ENCODE results near the gene HUWE1. TPM values are rescaled to one million over a fixed set of nuclear protein-coding genes. Genes with fewer than 3 reads are reported as not detected.

The HUWE1 gene
- total RNA-seq, 1 donor from 2014 or later = 225 TPM

GRCh38 chrX:53584891-53585290 is 101.6 kb downstream of the HUWE1 start:
- no peaks in the 10 kb centered on the region for H3K27me3 Mint-ChIP-seq (ENCODE audit: low read depth, unreplicated experiment)
- DNase-seq (ENCODE audit: low read depth) (no peak), FAIRE-seq (peak; percentile 26)
- Histone ChIP-seq H3K27ac (ENCODE audit: low read depth, low read length) (no peak overlapping the region), H2AFZ (ENCODE audit: low read depth, low read length) (no peak overlapping the region), H3K4me3 (ENCODE audit: insufficient read depth, low read depth, low read length) (no peak overlapping the region), H3K4me2 (ENCODE audit: low read length) (no peak overlapping the region), H4K20me1 (ENCODE audit: insufficient read depth, low read length) (peaks cover 5% of the 10 kb centered on the region), H3K27me3 (ENCODE audit: insufficient read depth, low read length) (no peaks in the 10 kb centered on the region), H3K9me3 (ENCODE audit: insufficient read depth, low read depth, low read length) (no peaks in the 10 kb centered on the region), H3K79me2 (ENCODE audit: insufficient read depth, low read length) (peaks cover 10% of the 10 kb centered on the region), H3K36me3 (ENCODE audit: insufficient read depth, low read length) (peaks cover 70% of the 10 kb centered on the region), H3K4me1 (ENCODE audit: insufficient read depth, low read length) (no peaks in the 10 kb centered on the region), H3K9ac (ENCODE audit: low read length) (no peak overlapping the region)
- no peak overlapping the region for H3K4me3 Mint-ChIP-seq (ENCODE audit: unreplicated experiment)
- no peaks in the 10 kb centered on the region for H3K9me3 Mint-ChIP-seq (ENCODE audit: unreplicated experiment)
- no peak for TF ChIP-seq EZH2 (IDR thresholded peaks at IDR 0.05; ENCODE audit: insufficient read depth, low read length)
- TF ChIP-seq, protein P1, sequence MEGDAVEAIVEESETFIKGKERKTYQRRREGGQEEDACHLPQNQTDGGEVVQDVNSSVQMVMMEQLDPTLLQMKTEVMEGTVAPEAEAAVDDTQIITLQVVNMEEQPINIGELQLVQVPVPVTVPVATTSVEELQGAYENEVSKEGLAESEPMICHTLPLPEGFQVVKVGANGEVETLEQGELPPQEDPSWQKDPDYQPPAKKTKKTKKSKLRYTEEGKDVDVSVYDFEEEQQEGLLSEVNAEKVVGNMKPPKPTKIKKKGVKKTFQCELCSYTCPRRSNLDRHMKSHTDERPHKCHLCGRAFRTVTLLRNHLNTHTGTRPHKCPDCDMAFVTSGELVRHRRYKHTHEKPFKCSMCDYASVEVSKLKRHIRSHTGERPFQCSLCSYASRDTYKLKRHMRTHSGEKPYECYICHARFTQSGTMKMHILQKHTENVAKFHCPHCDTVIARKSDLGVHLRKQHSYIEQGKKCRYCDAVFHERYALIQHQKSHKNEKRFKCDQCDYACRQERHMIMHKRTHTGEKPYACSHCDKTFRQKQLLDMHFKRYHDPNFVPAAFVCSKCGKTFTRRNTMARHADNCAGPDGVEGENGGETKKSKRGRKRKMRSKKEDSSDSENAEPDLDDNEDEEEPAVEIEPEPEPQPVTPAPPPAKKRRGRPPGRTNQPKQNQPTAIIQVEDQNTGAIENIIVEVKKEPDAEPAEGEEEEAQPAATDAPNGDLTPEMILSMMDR (IDR thresholded peaks at IDR 0.05; ENCODE audit: insufficient read depth, low read depth, low read length) = no peak
- no peaks in the 10 kb centered on the region for H3K36me3 Mint-ChIP-seq (ENCODE audit: low read depth, unreplicated experiment)
- H3K27ac Mint-ChIP-seq (ENCODE audit: unreplicated experiment) = no peak overlapping the region
- peaks cover 2% of the 10 kb centered on the region for H3K4me1 Mint-ChIP-seq (ENCODE audit: low read depth, unreplicated experiment)

- no peak for TF ChIP-seq EZH2 (IDR thresholded peaks at IDR 0.05; ENCODE audit: insufficient read depth, low read length)
- TF ChIP-seq, protein P1 (IDR thresholded peaks at IDR 0.05; ENCODE audit: insufficient read depth, low read depth, low read length) = no peak
- peaks cover 5% of the 10 kb centered on the region for H4K20me1 ChIP-seq (ENCODE audit: insufficient read depth, low read length)
- H2AFZ ChIP-seq (ENCODE audit: low read depth, low read length) = no peak overlapping the region
- no peak overlapping the region for H3K4me2 ChIP-seq (ENCODE audit: low read length)
- H3K9me3 Mint-ChIP-seq (ENCODE audit: unreplicated experiment) = no peaks in the 10 kb centered on the region
- H3K9ac ChIP-seq (ENCODE audit: low read length) = no peak overlapping the region
- FAIRE-seq (no peak), DNase-seq (ENCODE audit: low read depth) (no peak)
- H3K4me3 ChIP-seq (ENCODE audit: insufficient read depth, low read depth, low read length) = no peak overlapping the region
- no peaks in the 10 kb centered on the region for H3K27me3 ChIP-seq (ENCODE audit: insufficient read depth, low read length)
- no peaks in the 10 kb centered on the region for H3K36me3 Mint-ChIP-seq (ENCODE audit: low read depth, unreplicated experiment)
- H3K79me2 ChIP-seq (ENCODE audit: insufficient read depth, low read length) = peaks cover 10% of the 10 kb centered on the region
- no peaks in the 10 kb centered on the region for H3K9me3 ChIP-seq (ENCODE audit: insufficient read depth, low read depth, low read length)
- H3K27ac Mint-ChIP-seq (ENCODE audit: unreplicated experiment) = no peak overlapping the region
- H3K4me3 Mint-ChIP-seq (ENCODE audit: unreplicated experiment) = no peak overlapping the region
- peaks cover 60% of the 10 kb centered on the region for H3K36me3 ChIP-seq (ENCODE audit: insufficient read depth, low read length)
- peaks cover 2% of the 10 kb centered on the region for H3K4me1 Mint-ChIP-seq (ENCODE audit: low read depth, unreplicated experiment)
- no peaks in the 10 kb centered on the region for H3K27me3 Mint-ChIP-seq (ENCODE audit: low read depth, unreplicated experiment)
- no peak overlapping the region for H3K27ac ChIP-seq (ENCODE audit: low read depth, low read length)
- no peaks in the 10 kb centered on the region for H3K4me1 ChIP-seq (ENCODE audit: insufficient read depth, low read length)
Measured at GRCh38 chrX:53583571-53583970, 102.9 kb downstream of the HUWE1 start.

DNA sequence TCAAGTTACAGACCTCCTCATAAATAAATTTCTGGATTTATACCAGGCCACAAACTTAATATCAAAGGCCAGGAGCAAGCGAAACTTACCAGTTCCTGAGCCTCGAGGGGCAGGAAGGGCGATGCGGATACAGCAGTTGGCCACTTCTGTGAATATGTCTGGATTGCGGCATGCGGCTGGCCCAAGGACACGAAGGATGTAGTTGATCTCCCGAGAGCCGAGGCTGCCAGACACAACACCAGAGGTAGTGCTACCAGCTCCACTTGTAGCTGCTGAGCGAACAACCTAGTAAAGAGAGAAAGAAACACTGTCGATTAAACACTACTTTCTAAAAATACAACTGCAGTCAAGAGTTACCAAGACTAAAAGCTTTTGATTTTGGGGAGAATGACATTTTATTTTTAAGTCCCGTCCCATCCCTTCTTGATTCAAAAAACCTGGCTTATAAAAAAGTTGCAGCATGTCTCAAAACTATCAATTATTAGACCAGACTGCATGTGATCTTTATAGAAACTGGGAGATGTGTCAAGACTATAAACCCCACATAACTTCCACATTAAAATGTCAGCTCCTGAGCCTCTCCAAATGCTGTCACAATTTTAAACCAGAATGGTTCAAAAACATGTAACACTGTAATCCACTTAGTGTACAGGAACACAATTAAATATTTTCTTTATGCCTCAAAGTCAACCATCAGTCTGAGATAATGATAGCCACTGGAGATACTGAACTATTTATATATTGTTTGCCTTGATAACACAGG is 105.6 kb downstream of the HUWE1 start:
- peaks cover 6% of the 10 kb centered on the region for H3K36me3 Mint-ChIP-seq (ENCODE audit: low read depth, unreplicated experiment)

More for the DNA sequence above, 105.6 kb downstream of the HUWE1 start:
- no peak overlapping the region for H3K9ac ChIP-seq (ENCODE audit: low read length)
- H3K36me3 ChIP-seq (ENCODE audit: insufficient read depth, low read length) = peaks cover 44% of the 10 kb centered on the region
- no peak overlapping the region for H3K4me3 Mint-ChIP-seq (ENCODE audit: unreplicated experiment)
- peaks cover 4% of the 10 kb centered on the region for H3K4me1 Mint-ChIP-seq (ENCODE audit: low read depth, unreplicated experiment)
- no peaks in the 10 kb centered on the region for H3K9me3 Mint-ChIP-seq (ENCODE audit: unreplicated experiment)
- FAIRE-seq (peak; percentile 88), DNase-seq (ENCODE audit: low read depth) (no peak)
- TF ChIP-seq EZH2 (IDR thresholded peaks at IDR 0.05; ENCODE audit: insufficient read depth, low read length) = no peak
- TF ChIP-seq, protein P1 (IDR thresholded peaks at IDR 0.05; ENCODE audit: insufficient read depth, low read depth, low read length) = no peak
- H3K79me2 ChIP-seq (ENCODE audit: insufficient read depth, low read length) = peaks cover 10% of the 10 kb centered on the region
- no peaks in the 10 kb centered on the region for H3K9me3 ChIP-seq (ENCODE audit: insufficient read depth, low read depth, low read length)
- no peak overlapping the region for H3K27ac Mint-ChIP-seq (ENCODE audit: unreplicated experiment)
- H3K27ac ChIP-seq (ENCODE audit: low read depth, low read length) = no peak overlapping the region
- H4K20me1 ChIP-seq (ENCODE audit: insufficient read depth, low read length) = peaks cover 8% of the 10 kb centered on the region
- H3K27me3 Mint-ChIP-seq (ENCODE audit: low read depth, unreplicated experiment) = no peaks in the 10 kb centered on the region
- no peaks in the 10 kb centered on the region for H3K4me1 ChIP-seq (ENCODE audit: insufficient read depth, low read length)
- H3K4me2 ChIP-seq (ENCODE audit: low read length) = no peak overlapping the region
- no peak overlapping the region for H3K4me3 ChIP-seq (ENCODE audit: insufficient read depth, low read depth, low read length)
- H3K27me3 ChIP-seq (ENCODE audit: insufficient read depth, low read length) = no peaks in the 10 kb centered on the region
- H2AFZ ChIP-seq (ENCODE audit: low read depth, low read length) = no peak overlapping the region
